ENCODE data around the gene KIAA1328. TPM values are rescaled to one million over a fixed set of nuclear protein-coding genes. Genes with fewer than 3 reads are reported as not detected.

KIAA1328 gene
- total and polyA plus RNA-seq, 9 of the 15 experiments (the other 6 are each of a cell fraction or from before 2014, with no cell fraction given), result 4.0 to 8.6 (median 7.4) TPM

DNA sequence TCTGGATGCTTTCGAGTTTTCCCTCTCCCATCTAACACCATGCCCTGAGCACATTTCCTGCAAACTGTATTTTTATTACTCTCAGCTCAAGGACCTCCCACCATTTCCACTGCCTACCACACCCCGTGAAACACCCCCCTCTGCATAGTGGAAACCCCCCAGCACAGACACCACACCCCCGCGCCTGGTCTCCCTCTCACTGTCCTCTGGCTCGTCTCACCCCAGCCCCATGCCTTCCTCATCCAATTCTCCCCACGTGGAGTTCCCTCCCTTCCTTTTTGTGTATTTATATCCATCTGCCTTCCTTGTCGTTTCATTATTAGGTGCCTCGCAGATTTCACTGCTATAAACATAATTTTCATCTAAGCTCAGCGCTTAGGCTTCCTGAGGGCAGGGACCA lies 429.2 kb downstream of the KIAA1328 start:
- H3K27ac ChIP-seq (ENCODE audit: extremely low read depth, low read depth, low read length), result no peak overlapping the region
- no peaks in the 10 kb centered on the region for H3K9me3 ChIP-seq (replicated peaks; ENCODE audit: control insufficient read depth, insufficient read depth, low read depth, low read length)
- no peaks in the 10 kb centered on the region for H3K79me2 ChIP-seq (ENCODE audit: control insufficient read depth, insufficient read depth, low read length)
- BruUV-seq (replicated peaks), result no TSS peak
- 0% methylated on average over 9 of the region's 9 CpGs for whole genome bisulfite sequencing (ENCODE audit: insufficient coverage, low coverage, missing lambda C conversion rate)
- no peaks in the 10 kb centered on the region for H3K9me1 ChIP-seq (ENCODE audit: control insufficient read depth, insufficient read depth, low read length)
- POLR2A ChIA-PET, result interaction anchor here (0.6 to 1.4 kb wide), 2 partner anchors 15 to 19 kb away, joined by 3 to 4 read pairs; no protein-coding TSS in a partner anchor
- intact Hi-C loops (cut with micrococcal nuclease) (loop anchor here (10.0 kb wide), 1 partner anchor 313 kb away; no protein-coding TSS in a partner anchor), in situ Hi-C loops (cut with MboI) (no loop called here)
- DNase-seq (ENCODE audit: extremely low read depth in 1 of 4, low spot score in 3 of 4) (no peak), ATAC-seq (no peak), FAIRE-seq (no peak)
- no peak overlapping the region for H2AFZ ChIP-seq (ENCODE audit: low read depth, low read length)
- peaks cover 5 to 14% of the 10 kb centered on the region in 2 experiments; a peak in 4 of 5 replicates for H3K27me3 ChIP-seq (ENCODE audit: control insufficient read depth in 2 of 2, insufficient read depth in 2 of 2, low read length in 2 of 2)
- peaks cover 0 to 13% of the 10 kb centered on the region in 2 experiments; a peak in 2 of 5 replicates for H3K4me1 ChIP-seq (replicated peaks in 1 of 2; ENCODE audit: control insufficient read depth in 2 of 2, insufficient read depth in 2 of 2, low read length in 2 of 2)
- no peaks in the 10 kb centered on the region for H3K36me3 ChIP-seq (ENCODE audit: control insufficient read depth, insufficient read depth, low read length)
- CTCF ChIA-PET (ENCODE audit: low intra/inter-chr PET ratio), result no interaction called here
- H3K4me2 ChIP-seq (ENCODE audit: insufficient read depth, low read length), result no peak overlapping the region
- H4K20me1 ChIP-seq (replicated peaks; ENCODE audit: control insufficient read depth, insufficient read depth, low read length), result no peaks in the 10 kb centered on the region
- H3K4me3 ChIP-seq, result no peak overlapping the region
- no peak overlapping the region for H3K9ac ChIP-seq (ENCODE audit: insufficient read depth in 1 of 2, low read depth in 2 of 2, low read length in 2 of 2)
- TF ChIP-seq ZNF589 (CRISPR knock-in tag; IDR thresholded peaks at IDR 0.05; ENCODE audit: low read depth) (no peak), ILF3 (IDR thresholded peaks at IDR 0.05; ENCODE audit: borderline replicate concordance) (no peak), CBFA2T2 (conservative IDR thresholded peaks at IDR 0.05) (no peak), STAG1 (CRISPR knock-in tag; IDR thresholded peaks at IDR 0.05; ENCODE audit: borderline replicate concordance) (no peak), MECOM (CRISPR knock-in tag; IDR thresholded peaks at IDR 0.05) (no peak), ZNF695 (CRISPR knock-in tag; IDR thresholded peaks at IDR 0.05) (no peak), ZC3H11A (IDR thresholded peaks at IDR 0.05; ENCODE audit: low read depth, low read length) (no peak), ZNF133 (CRISPR knock-in tag; IDR thresholded peaks at IDR 0.05) (no peak), FOXA3 (CRISPR knock-in tag; conservative IDR thresholded peaks at IDR 0.05 in 1 of 2, IDR thresholded peaks at IDR 0.05 in 1 of 2) (no peak), ZNF707 (CRISPR knock-in tag; conservative IDR thresholded peaks at IDR 0.05) (no peak), FOXA1 (IDR thresholded peaks at IDR 0.05; ENCODE audit: borderline replicate concordance) (no peak), CBX1 (IDR thresholded peaks at IDR 0.05; ENCODE audit: low read depth) (no peak)
- TF ChIP-seq, protein P1, sequence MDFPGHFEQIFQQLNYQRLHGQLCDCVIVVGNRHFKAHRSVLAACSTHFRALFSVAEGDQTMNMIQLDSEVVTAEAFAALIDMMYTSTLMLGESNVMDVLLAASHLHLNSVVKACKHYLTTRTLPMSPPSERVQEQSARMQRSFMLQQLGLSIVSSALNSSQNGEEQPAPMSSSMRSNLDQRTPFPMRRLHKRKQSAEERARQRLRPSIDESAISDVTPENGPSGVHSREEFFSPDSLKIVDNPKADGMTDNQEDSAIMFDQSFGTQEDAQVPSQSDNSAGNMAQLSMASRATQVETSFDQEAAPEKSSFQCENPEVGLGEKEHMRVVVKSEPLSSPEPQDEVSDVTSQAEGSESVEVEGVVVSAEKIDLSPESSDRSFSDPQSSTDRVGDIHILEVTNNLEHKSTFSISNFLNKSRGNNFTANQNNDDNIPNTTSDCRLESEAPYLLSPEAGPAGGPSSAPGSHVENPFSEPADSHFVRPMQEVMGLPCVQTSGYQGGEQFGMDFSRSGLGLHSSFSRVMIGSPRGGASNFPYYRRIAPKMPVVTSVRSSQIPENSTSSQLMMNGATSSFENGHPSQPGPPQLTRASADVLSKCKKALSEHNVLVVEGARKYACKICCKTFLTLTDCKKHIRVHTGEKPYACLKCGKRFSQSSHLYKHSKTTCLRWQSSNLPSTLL (IDR thresholded peaks at IDR 0.05), result no peak
- TF ChIP-seq, protein P2, sequence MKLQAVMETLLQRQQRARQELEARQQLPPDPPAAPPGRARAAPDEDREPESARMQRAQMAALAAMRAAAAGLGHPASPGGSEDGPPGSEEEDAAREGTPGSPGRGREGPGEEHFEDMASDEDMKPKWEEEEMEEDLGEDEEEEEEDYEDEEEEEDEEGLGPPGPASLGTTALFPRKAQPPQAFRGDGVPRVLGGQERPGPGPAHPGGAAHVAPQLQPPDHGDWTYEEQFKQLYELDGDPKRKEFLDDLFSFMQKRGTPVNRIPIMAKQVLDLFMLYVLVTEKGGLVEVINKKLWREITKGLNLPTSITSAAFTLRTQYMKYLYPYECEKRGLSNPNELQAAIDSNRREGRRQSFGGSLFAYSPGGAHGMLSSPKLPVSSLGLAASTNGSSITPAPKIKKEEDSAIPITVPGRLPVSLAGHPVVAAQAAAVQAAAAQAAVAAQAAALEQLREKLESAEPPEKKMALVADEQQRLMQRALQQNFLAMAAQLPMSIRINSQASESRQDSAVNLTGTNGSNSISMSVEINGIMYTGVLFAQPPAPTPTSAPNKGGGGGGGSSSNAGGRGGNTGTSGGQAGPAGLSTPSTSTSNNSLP (IDR thresholded peaks at IDR 0.05; ENCODE audit: borderline replicate concordance, low read depth, low read length), result no peak
- TF ChIP-seq, protein P3, sequence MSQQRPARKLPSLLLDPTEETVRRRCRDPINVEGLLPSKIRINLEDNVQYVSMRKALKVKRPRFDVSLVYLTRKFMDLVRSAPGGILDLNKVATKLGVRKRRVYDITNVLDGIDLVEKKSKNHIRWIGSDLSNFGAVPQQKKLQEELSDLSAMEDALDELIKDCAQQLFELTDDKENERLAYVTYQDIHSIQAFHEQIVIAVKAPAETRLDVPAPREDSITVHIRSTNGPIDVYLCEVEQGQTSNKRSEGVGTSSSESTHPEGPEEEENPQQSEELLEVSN (IDR thresholded peaks at IDR 0.05; ENCODE audit: borderline replicate concordance in 1 of 2, extremely low read depth in 1 of 2, insufficient read depth in 1 of 2, insufficient read length in 1 of 2, low read depth in 1 of 2, low read length in 1 of 2, poor library complexity in 1 of 2, severe bottlenecking in 1 of 2), result no peak
- TF ChIP-seq, protein P4, sequence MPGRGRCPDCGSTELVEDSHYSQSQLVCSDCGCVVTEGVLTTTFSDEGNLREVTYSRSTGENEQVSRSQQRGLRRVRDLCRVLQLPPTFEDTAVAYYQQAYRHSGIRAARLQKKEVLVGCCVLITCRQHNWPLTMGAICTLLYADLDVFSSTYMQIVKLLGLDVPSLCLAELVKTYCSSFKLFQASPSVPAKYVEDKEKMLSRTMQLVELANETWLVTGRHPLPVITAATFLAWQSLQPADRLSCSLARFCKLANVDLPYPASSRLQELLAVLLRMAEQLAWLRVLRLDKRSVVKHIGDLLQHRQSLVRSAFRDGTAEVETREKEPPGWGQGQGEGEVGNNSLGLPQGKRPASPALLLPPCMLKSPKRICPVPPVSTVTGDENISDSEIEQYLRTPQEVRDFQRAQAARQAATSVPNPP (IDR thresholded peaks at IDR 0.05; ENCODE audit: borderline replicate concordance, insufficient read depth, insufficient read length), result no peak

Measured in K562 (cell line).